SK-N-MC (cell line): ENCODE measurements around the gene OR8K5.
"Not testable (repeated sequence)": the region's sequence is repeated elsewhere in the genome, so short reads cannot be mapped to it uniquely, and the experiment has no call there.

ENCODE experiments used
- DNase-seq: peaks from one replicate; pipeline ENCODE4 v3.0.0-alpha.2; 2011; ENCODE audit warnings: low read depth, low spot score
- H3K27ac ChIP-seq: fragments of 200-600 bp; sonication (generic); 2 replicates; pipeline ENCODE4 v1.5.1; 2016; ENCODE audit warnings: mixed run types
- H3K36me3 ChIP-seq: fragments of 200-600 bp; sonication (generic); 2 replicates; pipeline ENCODE4 v1.6.1; 2017; ENCODE audit warnings: antibody characterized with exemption, low read length, mixed read lengths; ENCODE audit not compliant: insufficient read depth
- H3K4me3 ChIP-seq: fragments of 200-600 bp; sonication (generic); 2 replicates; pipeline ENCODE4 v1.5.1; 2016
- H3K9ac ChIP-seq: fragments of 200-600 bp; sonication (generic); 2 replicates; pipeline ENCODE4 v1.8.0; 2017; ENCODE audit warnings: mixed run types, mixed read lengths; ENCODE audit not compliant: insufficient read length
- H3K9me3 ChIP-seq: fragments of 200-600 bp; sonication (generic); 2 replicates; pipeline ENCODE4 v1.6.1; 2017; ENCODE audit warnings: low read depth, mild to moderate bottlenecking, antibody characterized with exemption, low read length, moderate library complexity, mixed read lengths
- EZH2 ChIP-seq: fragments of 200-600 bp; sonication (generic); IDR thresholded peaks from one replicate; pipeline ENCODE4 v1.6.1; 2017; ENCODE audit warnings: antibody characterized with exemption
- FOXP2 ChIP-seq: optimal IDR thresholded peaks from 2 replicates; pipeline ENCODE3; 2011; ENCODE audit warnings: mild to moderate bottlenecking, moderate library complexity; ENCODE audit not compliant: insufficient read depth; ENCODE audit errors: extremely low read length, control extremely low read depth
- POLR2AphosphoS5 ChIP-seq: IDR thresholded peaks from 2 replicates; pipeline ENCODE4 v1.6.1; 2012; ENCODE audit warnings: mild to moderate bottlenecking, low read depth, low read length, borderline replicate concordance

Gene OR8K5

DNA sequence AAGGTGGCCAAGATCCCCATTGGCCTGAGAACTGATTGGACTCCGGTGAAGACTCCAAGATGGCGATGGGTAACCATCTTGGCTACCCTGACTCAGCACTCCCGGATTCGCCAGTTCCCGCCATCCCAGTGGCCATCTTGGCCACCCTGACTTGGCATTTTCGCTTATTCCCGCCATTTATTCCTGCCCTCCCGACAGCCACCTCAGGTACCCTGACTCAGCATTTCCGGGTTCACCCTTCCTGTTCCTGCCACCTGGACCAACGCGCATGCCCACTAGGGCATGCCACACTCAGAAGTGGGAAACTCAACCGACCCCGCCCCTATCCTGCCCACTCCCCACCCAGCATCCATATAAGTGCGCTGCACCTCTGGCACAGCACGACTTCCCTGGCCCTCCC, 7.8 kb downstream of the OR8K5 start:
- DNase-seq, result no peak
- Histone ChIP-seq H3K4me3 (no peak overlapping the region), H3K9ac (no peak overlapping the region), H3K36me3 (no peaks in the 10 kb centered on the region), H3K9me3 (no peaks in the 10 kb centered on the region), H3K27ac (no peak overlapping the region)
- TF ChIP-seq POLR2AphosphoS5 (no peak), FOXP2 (no peak), EZH2 (no peak)

DNA sequence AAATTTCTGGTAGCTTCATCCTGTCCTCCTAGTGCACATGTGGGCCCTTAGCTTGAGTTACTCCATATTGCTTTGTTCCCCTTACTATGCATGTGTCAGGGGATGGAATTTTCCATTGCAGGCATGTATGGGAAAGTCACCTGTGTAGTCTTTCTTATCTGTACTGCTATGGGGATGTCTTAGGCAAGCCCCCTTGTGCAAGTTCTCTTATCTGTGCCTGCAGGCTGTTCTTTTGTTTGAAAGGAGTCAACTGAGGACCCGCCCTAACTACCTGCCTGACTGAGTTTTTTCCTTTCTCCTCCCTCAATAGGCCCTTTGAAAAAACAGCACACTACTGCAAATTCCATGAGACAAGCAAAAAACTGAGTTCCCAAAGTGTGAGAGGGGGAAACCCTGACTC, 8.7 kb downstream of the OR8K5 start:
- H3K36me3 ChIP-seq, result no peaks in the 10 kb centered on the region
- H3K27ac ChIP-seq, result no peak overlapping the region
- H3K9ac ChIP-seq, result no peak overlapping the region
- no peak for DNase-seq
- H3K4me3 ChIP-seq, result no peak overlapping the region
- no peaks in the 10 kb centered on the region for H3K9me3 ChIP-seq
- TF ChIP-seq POLR2AphosphoS5 (no peak), FOXP2 (no peak), EZH2 (no peak)

DNA sequence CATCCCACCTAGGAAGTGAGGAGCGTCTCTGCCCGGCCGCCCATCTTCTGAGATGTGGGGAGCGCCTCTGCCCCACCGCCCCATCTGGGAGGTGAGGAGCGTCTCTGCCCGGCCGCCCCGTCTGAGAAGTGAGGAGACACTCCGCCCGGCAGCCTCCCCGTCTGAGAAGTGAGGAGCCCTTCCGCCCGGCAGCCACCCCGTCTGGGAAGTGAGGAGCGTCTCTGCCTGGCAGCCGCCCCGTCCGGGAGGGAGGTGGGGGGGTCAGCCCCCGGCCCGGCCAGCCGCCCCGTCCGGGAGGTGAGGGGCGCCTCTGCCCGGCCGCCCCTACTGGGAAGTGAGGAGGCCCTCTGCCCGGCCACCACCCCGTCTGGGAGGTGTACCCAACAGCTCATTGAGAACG, 16.4 kb downstream of the OR8K5 start:
- not testable (repeated sequence) for H3K27ac ChIP-seq, H3K4me3 ChIP-seq, H3K9me3 ChIP-seq, DNase-seq, H3K36me3 ChIP-seq, H3K9ac ChIP-seq

DNA sequence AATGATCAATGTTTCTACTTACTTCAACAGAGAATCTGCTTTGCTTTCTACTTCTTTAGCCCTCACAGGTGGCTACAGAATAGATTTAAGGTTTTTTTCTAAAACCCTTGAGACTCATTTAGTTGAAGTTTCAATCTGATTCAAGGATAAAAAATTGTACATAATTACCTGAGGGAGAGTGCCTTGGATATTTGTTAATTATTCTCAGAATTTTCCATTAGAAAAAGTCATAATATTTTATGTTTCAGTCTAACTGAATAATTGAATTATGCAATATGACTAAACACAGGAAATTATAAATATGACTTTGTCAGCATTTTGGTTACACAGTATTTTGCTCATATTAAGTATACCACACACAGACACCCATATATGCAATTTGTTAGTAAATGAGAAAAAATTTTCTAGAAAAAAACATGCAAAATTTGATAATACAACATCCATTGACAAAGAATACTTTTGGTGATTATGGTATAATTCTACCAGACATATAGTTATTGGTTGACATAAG, 19.9 kb downstream of the OR8K5 start, which contains the start of gene OR8J3:
TSS of gene OR8J3 (minus strand) at position 51 of the 511 bp plus-strand sequence. CDS start 2,483 bp downstream, outside the sequence.
- H3K36me3 ChIP-seq, result no peaks in the 10 kb centered on the region
- no peak within 1 kb of the TSS for H3K9ac ChIP-seq
- H3K4me3 ChIP-seq, result peak within 1 kb of the TSS; percentile 36; the same call in 1 of the 2 replicates
- TF ChIP-seq EZH2 (no peak), FOXP2 (no peak), POLR2AphosphoS5 (no peak)
- DNase-seq, result peak; percentile 40
- H3K9me3 ChIP-seq, result no peaks in the 10 kb centered on the region
- peak within 1 kb of the TSS; percentile 93 for H3K27ac ChIP-seq

DNA sequence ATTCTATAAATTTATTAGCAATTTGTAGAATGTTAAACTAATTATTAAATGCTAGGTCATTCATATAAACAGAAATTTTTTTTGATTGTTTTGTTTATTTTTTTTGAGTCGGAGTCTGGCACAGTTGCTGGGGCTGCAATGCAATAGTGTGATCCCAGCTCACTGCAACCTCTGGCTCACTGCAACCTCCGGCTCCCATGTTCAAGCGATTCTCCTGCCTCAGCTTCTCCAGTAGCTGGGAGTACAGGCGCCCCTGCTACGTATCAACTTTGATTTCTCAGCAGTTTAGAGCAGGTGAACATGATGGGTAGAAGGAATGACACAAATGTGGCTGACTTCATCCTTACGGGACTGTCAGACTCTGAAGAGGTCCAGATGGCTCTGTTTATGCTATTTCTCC, 38.0 kb downstream of the OR8K5 start, which contains the start of gene OR8H3:
TSS of gene OR8H3 (plus strand) at position 301 of the 400 bp plus-strand sequence. CDS start at position 301, 0 bp downstream.
- TF ChIP-seq FOXP2, result no peak
- no peak for TF ChIP-seq POLR2AphosphoS5
- no peak for TF ChIP-seq EZH2

More for the DNA sequence above, 38.0 kb downstream of the OR8K5 start, which contains the start of gene OR8H3:
- no peak within 1 kb of the TSS for H3K9ac ChIP-seq
- H3K36me3 ChIP-seq, result no peaks in the 10 kb centered on the region
- DNase-seq, result no peak
- H3K4me3 ChIP-seq, result no peak within 1 kb of the TSS
- no peak within 1 kb of the TSS for H3K27ac ChIP-seq
- H3K9me3 ChIP-seq, result no peaks in the 10 kb centered on the region
